ENCODE data around the gene WDR36. TPM values are rescaled to one million over a fixed set of nuclear protein-coding genes. Genes with fewer than 3 reads are reported as not detected.

The WDR36 gene
- total and polyA plus RNA-seq, 2 of the 8 experiments (the other 6 are each of a cell fraction or from before 2014, with no cell fraction given) = 9.3 to 41.8 TPM

GRCh38 chr5:111069839-111070238 is 22.3 kb upstream of the WDR36 start:
- H3K4me3 ChIP-seq (ENCODE audit: extremely low read depth in 1 of 4, insufficient read depth in 2 of 4, low read depth in 3 of 4, low read length in 4 of 4) = peak overlapping the region; percentile 44 to 67 (median 64); a peak in 6 of 8 replicates
- peaks cover 31 to 55% (median 45%) of the 10 kb centered on the region in 4 experiments for H3K27me3 ChIP-seq (replicated peaks in 1 of 4; ENCODE audit: control insufficient read depth in 3 of 4, extremely low read depth in 1 of 4, insufficient read depth in 3 of 4, low read length in 3 of 4)
- H3K4ac ChIP-seq (replicated peaks; ENCODE audit: insufficient read length, low read depth, low read length) = no peak overlapping the region
- peak overlapping the region; percentile 80; the same call in 1 of the 2 replicates for H2AFZ ChIP-seq (ENCODE audit: low read length)
- H3K9ac ChIP-seq (replicated peaks in 1 of 4; ENCODE audit: extremely low read depth in 1 of 4, low read depth in 3 of 4, low read length in 3 of 4) = no peak overlapping the region
- no peak for DNase-seq (ENCODE audit: low read depth in 1 of 2, low spot score in 2 of 2)
- FAIRE-seq = no peak
- no peak overlapping the region for H3K18ac ChIP-seq (ENCODE audit: extremely low read depth, low read length)
- H2BK20ac ChIP-seq (ENCODE audit: low read length) = no peak overlapping the region
- H3K4me1 ChIP-seq (replicated peaks in 1 of 4; ENCODE audit: control insufficient read depth in 3 of 4, insufficient read depth in 4 of 4, low read length in 3 of 4) = no peaks in the 10 kb centered on the region; a peak in 3 of 7 replicates
- no peak overlapping the region for H3K14ac ChIP-seq (ENCODE audit: insufficient read length)
- H4K8ac ChIP-seq (ENCODE audit: extremely low read depth, insufficient read depth, low read length) = no peak overlapping the region
- H2BK120ac ChIP-seq (replicated peaks; ENCODE audit: low read depth, low read length) = no peak overlapping the region
- H3K56ac ChIP-seq (replicated peaks; ENCODE audit: insufficient read length, low read depth, low read length) = no peak overlapping the region
- H2AK5ac ChIP-seq (ENCODE audit: low read depth, low read length) = no peak overlapping the region
- H3K23me2 ChIP-seq (ENCODE audit: low read depth, low read length) = peaks cover 12% of the 10 kb centered on the region
- no peaks in the 10 kb centered on the region for H3K79me2 ChIP-seq (ENCODE audit: control insufficient read depth in 1 of 2, insufficient read depth in 2 of 2, low read length in 2 of 2)
- no peak overlapping the region for H2BK15ac ChIP-seq (ENCODE audit: low read length)
- no peak overlapping the region for H4K5ac ChIP-seq (ENCODE audit: insufficient read length, low read depth, low read length)
- H3K79me1 ChIP-seq (ENCODE audit: low read depth, low read length) = no peaks in the 10 kb centered on the region
- ChIA-PET CTCF (ENCODE audit: partially characterized antibody) (interaction anchor here (0.7 to 1.7 kb wide), 4 partner anchors 22 to 313 kb away, joined by 3 to 5 read pairs (median 4); partner anchors contain the start of gene WDR36), POLR2A (ENCODE audit: partially characterized antibody) (interaction anchor here (0.9 kb wide), 1 partner anchor 22 kb away, joined by 3 read pairs; the partner anchor contains the start of gene WDR36)
- H3K23ac ChIP-seq (ENCODE audit: insufficient read length) = no peak overlapping the region
- no peak overlapping the region for H2BK5ac ChIP-seq (ENCODE audit: low read depth, low read length)
- peak overlapping the region; percentile 76 to 88 for H3K4me2 ChIP-seq (ENCODE audit: insufficient read depth in 1 of 2, low read depth in 2 of 2, low read length in 2 of 2)
- H4K20me1 ChIP-seq (replicated peaks in 1 of 2; ENCODE audit: control insufficient read depth in 1 of 2, insufficient read depth in 2 of 2, low read length in 2 of 2) = no peaks in the 10 kb centered on the region
- H3K36me3 ChIP-seq (ENCODE audit: control insufficient read depth in 2 of 4, insufficient read depth in 4 of 4, low read length in 3 of 4) = no peaks in the 10 kb centered on the region
- no peak overlapping the region for H3K27ac ChIP-seq (ENCODE audit: low read depth, low read length)
- no peaks in the 10 kb centered on the region for H3K9me3 ChIP-seq (ENCODE audit: insufficient read depth in 2 of 2, low read depth in 1 of 2, low read length in 1 of 2)
- H4K91ac ChIP-seq (replicated peaks; ENCODE audit: insufficient read length, low read length) = no peak overlapping the region
- H2BK12ac ChIP-seq (ENCODE audit: low read depth, low read length) = no peak overlapping the region
- WGBS, 2 experiments (ENCODE audit: extremely low coverage in 1 of 2, insufficient coverage in 1 of 2, insufficient read length in 1 of 2, insufficient replicate concordance in 2 of 2, low coverage in 1 of 2, low lambda C conversion rate in 2 of 2, missing lambda C conversion rate in 1 of 2) = 70% methylated on average over 4 of the region's 4 CpGs; no CpG with 5 or more reads in 1 of the 2 experiments
- TF ChIP-seq JUN (IDR thresholded peaks at IDR 0.05; ENCODE audit: low read depth, low read length) (no peak), ATF2 (IDR thresholded peaks at IDR 0.05; ENCODE audit: low read length) (no peak), TCF12 (IDR thresholded peaks at IDR 0.05; ENCODE audit: low read depth, low read length) (no peak), SP1 (IDR thresholded peaks at IDR 0.05; ENCODE audit: low read depth, low read length) (no peak), PHF8 (conservative IDR thresholded peaks at IDR 0.05; ENCODE audit: low read depth, low read length) (no peak), POLR2AphosphoS5 (IDR thresholded peaks at IDR 0.05; ENCODE audit: low read depth, low read length) (no peak), SIRT6 (IDR thresholded peaks at IDR 0.05; ENCODE audit: low read length) (no peak)
